Right lobe of liver (tissue), 6 donors: ENCODE measurements around the gene HP1BP3. TPM values are rescaled to one million over a fixed set of nuclear protein-coding genes. Genes with fewer than 3 reads are reported as not detected.
"Not testable (repeated sequence)": the region's sequence is repeated elsewhere in the genome, so short reads cannot be mapped to it uniquely, and the experiment has no call there.

Experiments
- ATAC-seq, 4 donors: fragments of 200-7000 bp; cut with Tn5 transposase; one replicate each; pipeline ENCODE4 v1.9.1; 2020; ENCODE audit warnings: mild to moderate bottlenecking in 4 of 4, moderate library complexity in 4 of 4
- DNase-seq, 3 donors: peaks; one replicate each; pipeline ENCODE4 v3.0.0-alpha.2; 2020
- H3K27ac ChIP-seq, 3 donors: fragments of 200-600 bp; one replicate each; pipeline ENCODE4 v1.8.0; 2022
- H3K27me3 ChIP-seq, 2 donors: fragments of 200-600 bp; one replicate each; pipeline ENCODE4 v1.8.0; 2022
- H3K36me3 ChIP-seq, 4 donors: fragments of 200-600 bp; sonication (generic) in 1 of 4; one replicate each; pipeline versions ENCODE4 v1.5.1 to v1.8.0; 2017 to 2022; ENCODE audit warnings: control low read depth in 1 of 4
- H3K4me1 ChIP-seq, 4 donors: fragments of 200-600 bp; sonication (generic) in 1 of 4; one replicate each; pipeline versions ENCODE4 v1.5.1 to v1.8.0; 2017 to 2022; ENCODE audit warnings: control low read depth in 1 of 4
- H3K4me3 ChIP-seq, 3 donors: fragments of 200-600 bp; one replicate each; pipeline ENCODE4 v1.8.0; 2022
- H3K9me3 ChIP-seq, 4 donors: fragments of 200-600 bp; sonication (generic) in 1 of 4; one replicate each; pipeline versions ENCODE4 v1.5.1 to v1.8.0; 2017 to 2022; ENCODE audit warnings: control low read depth in 1 of 4
- CTCF ChIP-seq, 4 donors: fragments of 200-600 bp in 3 of 4; fragments of 450-650 bp in 1 of 4; IDR thresholded peaks; one replicate each; pipeline versions ENCODE4 v1.5.1 to v1.8.0; 2016 to 2022; ENCODE audit warnings: antibody characterized with exemption in 4 of 4, mild to moderate bottlenecking in 2 of 4
- POLR2A ChIP-seq: fragments of 450-650 bp; IDR thresholded peaks from one replicate; pipeline ENCODE4 v1.6.1; 2017; ENCODE audit warnings: antibody characterized with exemption, mild to moderate bottlenecking
- WGBS: methylation state at CpG from one replicate; pipeline ENCODE4 v1.1.6; 2018; ENCODE audit warnings: low coverage, low lambda C conversion rate; ENCODE audit not compliant: insufficient coverage; ENCODE audit errors: missing lambda C conversion rate; 5-methylcytosine and 5-hydroxymethylcytosine counted together
- intact Hi-C, 2 donors: fragments of 100-400 bp; cut with DNase I; formaldehyde crosslinking; loops; one replicate each; pipeline versions ENCODE4 v1.11.2 to v1.14.1; 2022
- total RNA-seq, 6 experiments: library from RNA; depleted of rRNA in 2 of 6; stranded (reverse); fragments of >200 nt in 2 of 6; fragmentation: NEBNext Ultra II Directional in 3 of 6; extraction: Animal tissue kit (Norgen Biotek cat#: 25700) in 3 of 6; gene quantifications; one replicate each; pipeline versions ENCODE4 v1.1.0 to v1.2.4, GENCODE V29; 2016 to 2023
- donor health status: DM: no; HTN: yes; CAD: no.
- donor health status: DM: no; HTN: no; CAD: no.
- donor health status: DM: no; HTN: no; CAD: no.
- donor health status: DM: no; HTN: yes; CAD: no.
- donor health status: DM: no; HTN: yes; CAD: no.

The HP1BP3 gene
- total RNA-seq, 6 experiments from 2014 or later, result 60.6 to 84.6 (median 70.7) TPM

GRCh38 chr1:20790785-20791184 lies 3.7 kb upstream of the HP1BP3 start:
- WGBS, result 77% methylated on average over 3 of the region's 3 CpGs
- H3K4me1 ChIP-seq, result no peaks in the 10 kb centered on the region
- H3K27me3 ChIP-seq, result no peaks in the 10 kb centered on the region
- DNase-seq (no peak), ATAC-seq (no peak)
- H3K27ac ChIP-seq, result no peak overlapping the region
- intact Hi-C loops, result no loop called here
- H3K36me3 ChIP-seq, result no peaks in the 10 kb centered on the region
- H3K4me3 ChIP-seq, result no peak overlapping the region
- TF ChIP-seq POLR2A, result no peak
- no peak for TF ChIP-seq CTCF (IDR thresholded peaks at IDR 0.05)
- H3K9me3 ChIP-seq, result no peaks in the 10 kb centered on the region

- peaks cover 0 to 11% (median 3%) of the 10 kb centered on the region in 4 donors for H3K4me1 ChIP-seq
- H3K9me3 ChIP-seq, H3K27ac ChIP-seq, H3K27me3 ChIP-seq, H3K4me3 ChIP-seq, DNase-seq, ATAC-seq, H3K36me3 ChIP-seq, intact Hi-C loops: not testable (repeated sequence)
- 63% methylated on average over 7 of the region's 9 CpGs for WGBS
Observed at GRCh38 chr1:20789598-20789997, 2.5 kb upstream of the HP1BP3 start.

GRCh38 chr1:20787840-20788795 lies 1.0 kb upstream of the HP1BP3 start:
- DNase-seq (no peak), ATAC-seq (peak in 1 of 4 donors; percentile 13)
- Histone ChIP-seq H3K27me3 (no peaks in the 10 kb centered on the region), H3K4me1 (peaks cover 0 to 14% (median 4%) of the 10 kb centered on the region in 4 donors), H3K27ac (peak overlapping the region; percentile 96 to 97 (median 97)), H3K9me3 (no peaks in the 10 kb centered on the region), H3K4me3 (peak overlapping the region; percentile 51 to 90 (median 90)), H3K36me3 (no peaks in the 10 kb centered on the region)
- no peak for TF ChIP-seq CTCF (IDR thresholded peaks at IDR 0.05)
- TF ChIP-seq POLR2A, result no peak
- WGBS, result 26% methylated on average over 14 of the region's 22 CpGs
- intact Hi-C loops, result no loop called here

GRCh38 chr1:20786253-20787028 lies 666 bp downstream of the HP1BP3 start:
- Histone ChIP-seq H3K27ac (peak overlapping the region; percentile 96 to 97 (median 97)), H3K27me3 (no peaks in the 10 kb centered on the region), H3K9me3 (no peaks in the 10 kb centered on the region), H3K4me3 (peak overlapping the region; percentile 90 to 94 (median 90)), H3K4me1 (peaks cover 0 to 14% (median 4%) of the 10 kb centered on the region in 4 donors), H3K36me3 (no peaks in the 10 kb centered on the region)
- DNase-seq (peak; percentile 97), ATAC-seq (peak; percentile 87 to 94 (median 90))
- WGBS, result 0% methylated on average over 13 of the region's 102 CpGs
- intact Hi-C loops, result no loop called here
- TF ChIP-seq CTCF (IDR thresholded peaks at IDR 0.05), result no peak
- TF ChIP-seq POLR2A, result peak; percentile 58
